Measurements from ENCODE around the gene ELFN2. TPM values are rescaled to one million over a fixed set of nuclear protein-coding genes. Genes with fewer than 3 reads are reported as not detected.

Gene ELFN2
- polyA plus RNA-seq, 2 of the 4 experiments (the other 2 are of a cell fraction) = 0.94 to 8.1 TPM

- 41% methylated on average over 3 of the region's 4 CpGs for WGBS (ENCODE audit: missing lambda C conversion rate)
- ChIA-PET CTCF (interaction anchor here (0.6 to 7.2 kb wide), 51 partner anchors 8 to 426 kb away, joined by 3 to 134 read pairs (median 4); partner anchors contain the start of gene MFNG), POLR2A (no interaction called here)
- peak overlapping the region; percentile 91 to 99 for H3K27ac ChIP-seq
- ATAC-seq (peak; percentile 81 to 90), FAIRE-seq (no peak), DNase-seq (ENCODE audit: low read depth in 1 of 2, low spot score in 1 of 2) (peak; percentile 67 to 70)
- no peak overlapping the region for H3K4me2 ChIP-seq
- H3K4me1 ChIP-seq = peaks cover 33% of the 10 kb centered on the region
- TF ChIP-seq SMC3 (IDR thresholded peaks at IDR 0.05) (peak; percentile 96), ZSCAN20 (CRISPR knock-in tag; IDR thresholded peaks at IDR 0.05) (no peak), RAD21 (conservative IDR thresholded peaks at IDR 0.05 in 1 of 2, IDR thresholded peaks at IDR 0.05 in 1 of 2) (peak; percentile 96 to 99), REST (IDR thresholded peaks at IDR 0.05) (no peak), MAFK (IDR thresholded peaks at IDR 0.05; ENCODE audit: partially characterized antibody) (no peak), MAX (IDR thresholded peaks at IDR 0.05) (0 out of 2 replicates have a peak, but pooled peaks have one; percentile 39), CTCF (IDR thresholded peaks at IDR 0.05) (peak; percentile 87)
- H3K9me3 ChIP-seq = peaks cover 7% of the 10 kb centered on the region
- no peak overlapping the region for H3K4me3 ChIP-seq
Measured at GRCh38 chr22:37457093-37457893, 30.0 kb upstream of the ELFN2 start.

- H3K4me2 ChIP-seq = peak overlapping the region; percentile 96
- no peak for TF ChIP-seq KDM1A (IDR thresholded peaks at IDR 0.05; ENCODE audit: low read depth)
- no peak for TF ChIP-seq BHLHE40 (IDR thresholded peaks at IDR 0.05; ENCODE audit: low read depth, low read length)
- no peak for TF ChIP-seq HMGXB4 (CRISPR knock-in tag; IDR thresholded peaks at IDR 0.05; ENCODE audit: borderline replicate concordance)
- TF ChIP-seq FOXS1 (CRISPR knock-in tag; IDR thresholded peaks at IDR 0.05) = no peak
- no peak for TF ChIP-seq ATOH8 (CRISPR knock-in tag; IDR thresholded peaks at IDR 0.05; ENCODE audit: low read depth)
- TF ChIP-seq CTCF (IDR thresholded peaks at IDR 0.05) = no peak
- DNase-seq (ENCODE audit: low read depth in 1 of 2, low spot score in 1 of 2) (no peak), FAIRE-seq (no peak), ATAC-seq (peak in 1 of 2 experiments; percentile 32; a peak in 3 of 6 replicates)
- H3K4me3 ChIP-seq = no peak overlapping the region
- H3K9me3 ChIP-seq = peaks cover 9% of the 10 kb centered on the region
- WGBS (ENCODE audit: missing lambda C conversion rate) = 87% methylated on average over 17 of the region's 17 CpGs
- peaks cover 33% of the 10 kb centered on the region for H3K4me1 ChIP-seq
- CTCF ChIA-PET = interaction anchor here (0.7 to 7.2 kb wide), 29 partner anchors 10 to 256 kb away, joined by 3 to 134 read pairs (median 5); partner anchors contain the start of gene MFNG
- POLR2A ChIA-PET = no interaction called here
- H3K27ac ChIP-seq = peak overlapping the region; percentile 91 to 99
Measured at GRCh38 chr22:37456346-37456745, 29.1 kb upstream of the ELFN2 start.

Measured in A549 (cell line).